ENCODE measurements around the gene NSMF. TPM values are rescaled to one million over a fixed set of nuclear protein-coding genes. Genes with fewer than 3 reads are reported as not detected.
"Not testable (repeated sequence)": the region's sequence is repeated elsewhere in the genome, so short reads cannot be mapped to it uniquely, and the experiment has no call there.

Gene NSMF
- total RNA-seq, 1 donor from 2014 or later, result 24.7 TPM

DNA sequence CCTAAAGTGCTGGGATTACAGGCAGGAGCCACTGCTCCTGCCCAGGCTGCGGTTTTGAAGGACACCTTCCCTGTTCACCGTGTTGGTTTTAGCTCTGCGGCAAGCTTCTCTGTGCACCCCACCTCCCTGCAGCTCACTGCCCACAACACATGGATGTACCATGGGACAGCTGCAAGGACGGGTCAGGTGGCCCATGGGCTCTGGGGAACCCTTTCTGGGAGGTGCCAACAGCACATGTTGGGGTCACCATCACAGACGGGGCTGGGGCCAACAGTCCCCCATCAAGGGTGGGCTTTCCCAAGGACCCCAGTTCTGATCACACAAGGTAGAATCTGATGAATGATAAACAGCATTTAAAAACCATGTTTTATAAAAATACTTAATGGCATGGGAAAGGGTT, 43.7 kb downstream of the NSMF start:
- H3K27me3 Mint-ChIP-seq, result no peaks in the 10 kb centered on the region
- H3K27ac Mint-ChIP-seq, result no peak overlapping the region
- DNase-seq (no peak), ATAC-seq (ENCODE audit: low read depth) (no peak)
- ChIA-PET CTCF (interaction anchor here (1.0 kb wide), 1 partner anchor 28 kb away, joined by 3 read pairs; no protein-coding TSS in a partner anchor), POLR2A (no interaction called here)
- peaks cover 14% of the 10 kb centered on the region for H3K4me1 Mint-ChIP-seq
- TF ChIP-seq, protein P1, sequence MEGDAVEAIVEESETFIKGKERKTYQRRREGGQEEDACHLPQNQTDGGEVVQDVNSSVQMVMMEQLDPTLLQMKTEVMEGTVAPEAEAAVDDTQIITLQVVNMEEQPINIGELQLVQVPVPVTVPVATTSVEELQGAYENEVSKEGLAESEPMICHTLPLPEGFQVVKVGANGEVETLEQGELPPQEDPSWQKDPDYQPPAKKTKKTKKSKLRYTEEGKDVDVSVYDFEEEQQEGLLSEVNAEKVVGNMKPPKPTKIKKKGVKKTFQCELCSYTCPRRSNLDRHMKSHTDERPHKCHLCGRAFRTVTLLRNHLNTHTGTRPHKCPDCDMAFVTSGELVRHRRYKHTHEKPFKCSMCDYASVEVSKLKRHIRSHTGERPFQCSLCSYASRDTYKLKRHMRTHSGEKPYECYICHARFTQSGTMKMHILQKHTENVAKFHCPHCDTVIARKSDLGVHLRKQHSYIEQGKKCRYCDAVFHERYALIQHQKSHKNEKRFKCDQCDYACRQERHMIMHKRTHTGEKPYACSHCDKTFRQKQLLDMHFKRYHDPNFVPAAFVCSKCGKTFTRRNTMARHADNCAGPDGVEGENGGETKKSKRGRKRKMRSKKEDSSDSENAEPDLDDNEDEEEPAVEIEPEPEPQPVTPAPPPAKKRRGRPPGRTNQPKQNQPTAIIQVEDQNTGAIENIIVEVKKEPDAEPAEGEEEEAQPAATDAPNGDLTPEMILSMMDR (IDR thresholded peaks at IDR 0.05), result no peak
- H3K4me3 Mint-ChIP-seq, result no peak overlapping the region
- peaks cover 3% of the 10 kb centered on the region for H3K36me3 Mint-ChIP-seq (ENCODE audit: low read depth)
- no peaks in the 10 kb centered on the region for H3K9me3 Mint-ChIP-seq
- intact Hi-C loops (cut with micrococcal nuclease), result no loop called here

DNA sequence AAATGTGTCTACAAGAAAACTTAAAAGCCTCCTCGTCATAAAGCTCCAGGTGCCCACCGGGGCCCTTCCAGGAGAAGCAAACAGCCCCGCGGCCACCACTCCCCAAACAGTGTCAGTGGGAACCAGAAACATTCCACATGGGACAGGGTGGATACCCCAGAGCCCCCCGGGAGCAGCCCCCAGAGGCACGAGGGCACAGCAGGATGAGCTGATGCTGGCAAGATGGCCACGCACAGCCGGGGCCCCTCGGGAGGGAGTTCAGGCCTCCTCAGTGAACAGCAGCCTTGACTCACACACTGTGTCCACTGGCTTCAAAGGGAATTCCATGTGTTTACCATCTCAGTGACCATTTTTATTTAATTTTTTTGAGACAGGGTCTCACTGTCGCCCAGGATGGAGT, 46.7 kb downstream of the NSMF start:
- intact Hi-C loops (cut with micrococcal nuclease), result no loop called here
- POLR2A ChIA-PET, result interaction anchor here (1.5 kb wide), 1 partner anchor 11 kb away, joined by 6 read pairs; the partner anchor contains the start of genes EXD3 and NOXA1
- CTCF ChIA-PET, result interaction anchor here (1.2 kb wide), 1 partner anchor 10 kb away, joined by 6 read pairs; the partner anchor contains the start of genes EXD3 and NOXA1
- Mint-ChIP-seq H3K27ac (no peak overlapping the region), H3K4me1 (peaks cover 16% of the 10 kb centered on the region), H3K9me3 (no peaks in the 10 kb centered on the region), H3K27me3 (peaks cover 2% of the 10 kb centered on the region), H3K4me3 (no peak overlapping the region), H3K36me3 (ENCODE audit: low read depth) (no peaks in the 10 kb centered on the region)
- DNase-seq (no peak), ATAC-seq (ENCODE audit: low read depth) (no peak)
- TF ChIP-seq, protein P1 (IDR thresholded peaks at IDR 0.05), result no peak

DNA sequence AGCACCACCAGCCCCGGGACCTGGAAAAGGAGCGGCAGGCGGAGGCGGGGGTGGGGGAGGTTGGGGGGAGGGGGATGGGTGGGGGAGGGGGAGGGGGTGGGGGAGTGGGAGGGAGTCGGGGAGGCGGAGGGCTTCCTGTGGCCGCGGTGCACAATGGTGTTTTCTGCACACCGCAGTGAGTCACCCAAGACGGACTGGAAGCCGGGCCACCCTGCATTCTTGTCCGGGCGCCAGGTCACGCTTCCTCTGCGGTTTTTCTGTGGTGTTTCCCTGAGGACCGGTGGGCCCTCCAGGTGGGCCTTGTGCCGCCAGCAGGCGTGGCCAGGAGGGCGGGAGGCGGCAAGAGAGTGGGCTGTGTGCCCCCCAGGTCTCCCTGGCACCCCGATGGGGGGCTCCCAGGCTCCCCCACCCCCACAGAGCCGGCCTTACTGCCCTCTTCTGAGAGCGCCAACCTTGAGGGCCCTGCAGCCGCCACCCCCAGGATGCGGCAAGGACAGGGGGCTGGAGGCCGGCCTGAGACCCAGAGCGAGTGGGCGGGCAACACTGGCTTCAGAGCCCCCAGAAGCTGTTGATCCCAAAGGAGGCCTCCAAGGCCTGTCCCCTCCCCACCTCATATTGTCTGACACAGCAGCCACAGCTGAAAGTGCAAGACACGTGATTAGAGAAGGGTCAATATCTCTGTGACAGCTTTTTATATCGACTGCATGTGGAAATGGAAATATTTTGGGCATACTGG, 47.3 kb downstream of the NSMF start:
- intact Hi-C loops (cut with micrococcal nuclease), result no loop called here
- ChIA-PET CTCF (interaction anchor here (1.2 kb wide), 1 partner anchor 11 kb away, joined by 6 read pairs; the partner anchor contains the start of genes EXD3 and NOXA1), POLR2A (interaction anchor here (0.6 to 1.5 kb wide), 2 partner anchors 11 to 380 kb away, joined by 4 to 6 read pairs; partner anchors contain the start of genes EXD3 and NOXA1)
- peak; percentile 39 for DNase-seq
- Mint-ChIP-seq H3K27me3 (peaks cover 2% of the 10 kb centered on the region), H3K4me3 (no peak overlapping the region), H3K9me3 (no peaks in the 10 kb centered on the region), H3K4me1 (peaks cover 18% of the 10 kb centered on the region), H3K27ac (no peak overlapping the region), H3K36me3 (ENCODE audit: low read depth) (no peaks in the 10 kb centered on the region)
- peak; percentile 60 for ATAC-seq (ENCODE audit: low read depth)
- TF ChIP-seq, protein P1 (IDR thresholded peaks at IDR 0.05), result no peak

DNA sequence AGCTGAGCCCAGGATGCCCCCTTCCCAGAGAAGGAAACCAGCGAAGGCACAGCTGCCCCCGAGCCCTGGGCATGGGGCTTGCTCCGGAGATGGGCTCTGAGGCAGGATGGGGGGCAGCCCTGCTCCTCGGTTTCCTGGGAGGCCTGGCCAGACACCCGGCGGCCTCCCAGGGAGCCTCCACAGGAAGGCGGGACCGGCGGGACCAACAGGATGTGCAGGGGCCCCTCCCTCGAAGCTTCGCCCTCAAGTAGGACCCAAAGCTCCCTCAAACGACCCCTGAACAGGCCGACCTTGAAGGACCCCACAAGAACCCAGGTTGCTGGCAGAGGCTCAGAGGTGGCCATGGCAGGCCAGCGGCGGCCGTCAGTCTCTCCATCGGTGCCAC, 47.9 kb downstream of the NSMF start:
- H3K9me3 Mint-ChIP-seq, result no peaks in the 10 kb centered on the region
- no peak overlapping the region for H3K4me3 Mint-ChIP-seq

DNA sequence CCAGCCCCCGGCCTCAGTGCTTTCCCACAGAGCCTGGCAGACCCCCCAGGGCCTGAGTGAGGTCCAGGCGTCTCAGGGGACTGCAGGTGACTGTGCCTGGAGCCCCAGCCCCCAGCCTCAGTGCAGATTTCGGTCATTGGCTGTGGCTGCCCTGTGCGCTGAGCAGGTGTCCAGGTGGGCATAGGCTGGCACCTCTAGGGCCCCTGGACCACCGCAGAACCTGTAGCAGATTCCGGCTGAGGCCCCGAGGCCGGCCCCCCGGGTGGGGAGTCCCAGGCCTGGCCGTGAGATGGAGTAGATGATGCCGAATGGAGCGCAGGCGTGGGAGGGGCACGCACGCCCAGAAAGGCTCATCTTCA, 48.3 kb downstream of the NSMF start:
- no peaks in the 10 kb centered on the region for H3K36me3 Mint-ChIP-seq (ENCODE audit: low read depth)
- intact Hi-C loops (cut with micrococcal nuclease), result no loop called here
- H3K27ac Mint-ChIP-seq, result no peak overlapping the region
- peaks cover 20% of the 10 kb centered on the region for H3K4me1 Mint-ChIP-seq
- TF ChIP-seq, protein P1 (IDR thresholded peaks at IDR 0.05), result no peak
- H3K27me3 Mint-ChIP-seq, result peaks cover 2% of the 10 kb centered on the region
- ChIA-PET POLR2A (interaction anchor here (1.5 kb wide), 1 partner anchor 12 kb away, joined by 6 read pairs; the partner anchor contains the start of genes EXD3 and NOXA1), CTCF (no interaction called here)
- no peak for DNase-seq
- H3K4me3 Mint-ChIP-seq, result no peak overlapping the region
- H3K9me3 Mint-ChIP-seq, result no peaks in the 10 kb centered on the region
- ATAC-seq (ENCODE audit: low read depth), result no peak

More for the DNA sequence above, 47.9 kb downstream of the NSMF start:
- Mint-ChIP-seq H3K36me3 (ENCODE audit: low read depth) (no peaks in the 10 kb centered on the region), H3K27ac (no peak overlapping the region), H3K4me1 (peaks cover 20% of the 10 kb centered on the region), H3K27me3 (peaks cover 2% of the 10 kb centered on the region)
- CTCF ChIA-PET, result no interaction called here
- DNase-seq, result no peak
- TF ChIP-seq, protein P1 (IDR thresholded peaks at IDR 0.05), result no peak
- intact Hi-C loops (cut with micrococcal nuclease), result no loop called here
- ATAC-seq (ENCODE audit: low read depth), result no peak
- POLR2A ChIA-PET, result interaction anchor here (0.6 to 1.5 kb wide), 2 partner anchors 12 to 380 kb away, joined by 4 to 6 read pairs; partner anchors contain the start of genes EXD3 and NOXA1

DNA sequence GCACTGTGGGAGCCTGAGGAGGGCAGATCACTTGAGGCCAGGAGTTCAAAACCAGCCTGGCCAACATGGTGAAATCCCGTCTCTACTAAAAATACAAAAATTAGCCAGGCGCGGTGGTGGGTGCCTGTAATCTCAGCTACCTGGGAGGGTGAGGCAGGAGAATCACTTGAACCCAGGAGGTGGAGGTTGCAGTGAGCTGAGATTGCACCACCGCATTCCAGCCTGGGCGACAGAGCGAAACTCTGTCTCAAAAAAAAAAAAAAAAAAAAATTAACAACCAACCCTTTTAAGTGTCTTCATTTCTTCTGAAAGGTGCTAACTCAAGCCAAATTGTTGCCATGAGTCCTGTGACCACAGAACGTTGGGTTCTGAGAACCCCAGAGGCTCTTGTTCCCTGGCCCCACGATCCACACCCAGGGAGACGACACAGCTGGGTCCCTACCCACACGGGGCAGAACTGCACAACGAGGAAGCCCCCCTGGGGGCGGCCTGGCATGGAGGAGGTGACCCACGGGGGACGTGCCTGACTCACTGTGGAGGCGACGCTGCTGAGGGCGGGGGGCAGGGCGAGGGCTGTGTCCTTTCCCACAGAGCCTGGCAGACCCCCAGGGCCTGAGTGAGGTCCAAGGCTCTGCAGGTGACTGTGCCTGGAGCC, 48.8 kb downstream of the NSMF start:
- H3K27me3 Mint-ChIP-seq; DNase-seq; H3K27ac Mint-ChIP-seq; H3K9me3 Mint-ChIP-seq; POLR2A ChIA-PET; intact Hi-C loops (cut with micrococcal nuclease); H3K36me3 Mint-ChIP-seq (ENCODE audit: low read depth); H3K4me3 Mint-ChIP-seq; ATAC-seq (ENCODE audit: low read depth); CTCF ChIA-PET: not testable (repeated sequence)
- peaks cover 20% of the 10 kb centered on the region for H3K4me1 Mint-ChIP-seq
